Ramos (cell line): ENCODE results near the gene SLC39A11.

ENCODE experiments used
- in situ Hi-C: fragments of 300-500 bp; cut with MboI; formaldehyde crosslinking; loops from one replicate; pipeline ENCODE4 v1.14.3; 2022; ENCODE audit warnings: low sequenced_read_pairs; ENCODE audit not compliant: unreplicated experiment

SLC39A11 gene

GRCh38 chr17:72734613-72735012 lies 357.9 kb downstream of the SLC39A11 start:
- in situ Hi-C loops, result no loop called here

DNA sequence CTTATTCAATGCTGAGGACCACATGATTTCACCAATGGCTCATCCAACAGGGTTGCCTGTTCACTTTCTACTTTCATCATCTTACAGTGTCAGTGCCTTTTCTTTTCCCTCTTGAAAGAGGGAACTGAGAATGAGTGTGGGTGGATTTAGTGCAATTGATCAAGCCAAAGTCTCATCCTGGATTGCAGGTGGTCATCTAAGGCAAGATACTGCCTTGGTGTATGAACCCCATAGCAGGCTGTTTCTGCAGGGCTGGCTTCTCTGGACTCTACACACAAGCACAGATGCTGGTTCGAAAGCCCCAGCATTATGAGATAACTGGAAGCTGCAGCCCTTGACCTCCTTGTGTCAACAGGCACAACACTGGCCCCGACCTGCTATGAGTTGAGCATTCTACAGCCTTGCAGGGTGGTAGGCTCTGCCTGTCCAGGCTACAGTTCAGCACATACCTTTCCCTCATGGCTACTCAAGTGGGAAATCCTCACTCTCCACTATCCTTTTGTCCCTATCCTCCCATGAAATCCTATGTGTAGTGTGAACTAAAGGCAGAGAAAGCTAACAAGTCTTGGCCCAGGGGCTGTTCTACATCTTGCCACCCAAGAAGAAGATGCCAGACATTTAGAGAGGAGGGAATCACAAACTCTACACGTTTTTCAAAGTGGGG lies 358.7 kb downstream of the SLC39A11 start:
- in situ Hi-C loops, result no loop called here

DNA sequence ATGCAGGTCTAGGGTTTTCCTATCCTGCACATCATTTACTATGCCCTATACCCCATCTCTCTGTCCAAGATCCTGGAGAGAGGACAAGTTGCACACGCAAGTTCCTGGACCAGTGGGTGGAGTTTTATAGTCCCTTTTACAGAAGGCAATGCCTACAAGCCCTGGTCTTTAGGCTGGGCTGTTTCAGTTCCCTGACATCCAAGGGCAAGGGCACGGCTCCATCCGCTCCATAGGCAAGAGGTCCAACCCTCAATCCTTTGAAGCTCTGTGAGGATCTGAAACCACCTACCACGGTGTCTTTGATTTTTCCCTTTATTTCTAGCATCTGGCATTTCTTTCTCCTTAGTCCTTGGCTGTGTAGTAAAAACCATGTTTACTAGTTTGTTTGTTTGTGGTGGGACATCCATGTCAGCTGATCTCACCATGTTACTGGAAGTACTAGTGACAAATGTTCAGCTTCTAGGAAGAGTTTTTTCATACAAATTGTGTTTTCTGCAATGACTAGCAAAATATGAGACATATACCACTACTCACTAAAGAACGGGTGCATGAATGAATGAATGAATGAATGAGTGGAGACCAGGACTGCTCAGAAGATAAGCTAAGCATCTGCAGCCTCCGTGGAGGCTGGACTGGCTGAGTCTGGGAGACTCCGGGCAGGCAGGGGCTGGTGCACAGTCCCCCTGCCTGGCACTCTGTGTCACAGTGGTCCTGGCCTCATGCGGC lies 359.4 kb downstream of the SLC39A11 start:
- in situ Hi-C loops, result no loop called here

- in situ Hi-C loops, result no loop called here
Measured at GRCh38 chr17:72730077-72730476, 362.4 kb downstream of the SLC39A11 start.

DNA sequence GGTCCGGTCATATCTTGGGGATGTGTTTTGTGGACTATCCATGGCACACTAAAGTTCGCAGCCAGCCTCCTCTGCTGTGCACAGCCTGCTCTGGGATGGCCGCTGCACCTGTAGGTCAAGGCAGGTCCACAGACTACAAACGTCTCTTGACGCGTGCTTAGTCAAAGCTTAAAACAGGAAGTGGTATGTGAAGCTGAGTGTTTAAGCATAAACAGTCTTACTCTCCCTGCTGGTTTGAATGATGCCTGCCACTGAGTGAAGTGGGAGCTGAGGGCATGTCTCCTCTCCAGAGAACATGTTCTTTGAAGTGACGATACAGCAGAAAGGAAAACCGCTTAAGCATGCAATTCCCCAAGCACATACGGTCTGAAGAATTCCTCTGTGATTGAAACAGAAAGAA lies 365.6 kb downstream of the SLC39A11 start:
- in situ Hi-C loops, result loop anchor here (5.0 to 10.0 kb wide), 2 partner anchors 428 to 640 kb away; no protein-coding TSS in a partner anchor

- in situ Hi-C loops, result loop anchor here (5.0 to 10.0 kb wide), 2 partner anchors 429 to 642 kb away; no protein-coding TSS in a partner anchor
Measured at GRCh38 chr17:72725433-72726068, 366.9 kb downstream of the SLC39A11 start.

DNA sequence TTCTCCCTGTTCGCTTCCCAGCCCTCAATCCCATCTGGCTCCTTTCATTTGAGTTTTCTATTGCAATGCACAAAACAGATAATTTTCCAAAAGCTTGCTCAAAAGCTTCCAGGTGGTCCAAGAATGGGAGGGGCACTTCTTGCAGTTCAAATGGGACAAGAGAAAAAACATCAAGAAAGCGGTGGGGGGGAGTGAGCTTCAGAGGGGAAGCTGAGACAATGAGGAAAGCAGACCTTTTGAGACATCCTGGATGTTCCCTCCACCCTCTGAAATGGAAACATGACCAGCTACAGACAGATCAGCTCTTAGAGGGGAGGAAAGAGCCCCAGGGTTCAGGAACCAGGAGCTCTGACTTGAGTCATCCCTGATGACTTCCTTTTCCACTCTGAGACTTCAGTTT lies 368.2 kb downstream of the SLC39A11 start:
- in situ Hi-C loops, result loop anchor here (10.0 kb wide), 1 partner anchor 431 kb away; no protein-coding TSS in a partner anchor

DNA sequence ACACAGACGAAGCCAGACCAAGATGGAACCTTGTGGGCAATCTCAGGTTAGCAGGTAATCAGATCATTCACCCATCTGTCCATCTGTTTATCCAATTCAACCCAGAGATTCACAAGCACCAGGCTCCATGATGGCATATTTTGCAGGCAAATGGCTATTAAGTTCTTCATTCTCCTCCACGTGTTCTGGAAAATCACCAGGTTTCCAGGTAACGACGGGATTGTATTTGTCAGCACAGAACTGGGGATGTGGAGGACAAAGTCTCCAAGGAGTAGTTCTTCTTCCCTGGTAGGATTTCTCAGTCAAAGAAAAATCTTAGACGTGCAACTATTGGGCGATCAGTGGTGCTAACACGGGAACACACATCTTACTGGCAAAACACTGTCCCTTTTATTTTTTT lies 368.8 kb downstream of the SLC39A11 start:
- in situ Hi-C loops, result loop anchor here (10.0 kb wide), 1 partner anchor 431 kb away; no protein-coding TSS in a partner anchor

DNA sequence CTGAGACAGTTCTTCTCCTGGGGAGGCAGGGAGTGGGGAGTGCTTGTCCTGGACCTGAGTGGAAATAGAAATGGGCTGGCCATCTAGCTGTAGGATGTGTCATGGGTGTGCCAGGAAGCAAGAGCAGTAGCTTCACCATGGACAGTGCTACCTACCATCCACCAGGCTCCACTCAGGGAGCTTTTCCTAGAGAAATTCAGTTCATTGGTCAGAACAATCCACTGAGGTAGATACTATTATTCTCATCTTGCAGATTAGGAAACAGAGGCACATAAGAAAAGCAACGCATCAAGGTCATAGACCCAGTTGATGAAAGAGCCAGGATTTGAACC lies 372.0 kb downstream of the SLC39A11 start:
- in situ Hi-C loops, result loop anchor here (10.0 kb wide), 1 partner anchor 434 kb away; no protein-coding TSS in a partner anchor

DNA sequence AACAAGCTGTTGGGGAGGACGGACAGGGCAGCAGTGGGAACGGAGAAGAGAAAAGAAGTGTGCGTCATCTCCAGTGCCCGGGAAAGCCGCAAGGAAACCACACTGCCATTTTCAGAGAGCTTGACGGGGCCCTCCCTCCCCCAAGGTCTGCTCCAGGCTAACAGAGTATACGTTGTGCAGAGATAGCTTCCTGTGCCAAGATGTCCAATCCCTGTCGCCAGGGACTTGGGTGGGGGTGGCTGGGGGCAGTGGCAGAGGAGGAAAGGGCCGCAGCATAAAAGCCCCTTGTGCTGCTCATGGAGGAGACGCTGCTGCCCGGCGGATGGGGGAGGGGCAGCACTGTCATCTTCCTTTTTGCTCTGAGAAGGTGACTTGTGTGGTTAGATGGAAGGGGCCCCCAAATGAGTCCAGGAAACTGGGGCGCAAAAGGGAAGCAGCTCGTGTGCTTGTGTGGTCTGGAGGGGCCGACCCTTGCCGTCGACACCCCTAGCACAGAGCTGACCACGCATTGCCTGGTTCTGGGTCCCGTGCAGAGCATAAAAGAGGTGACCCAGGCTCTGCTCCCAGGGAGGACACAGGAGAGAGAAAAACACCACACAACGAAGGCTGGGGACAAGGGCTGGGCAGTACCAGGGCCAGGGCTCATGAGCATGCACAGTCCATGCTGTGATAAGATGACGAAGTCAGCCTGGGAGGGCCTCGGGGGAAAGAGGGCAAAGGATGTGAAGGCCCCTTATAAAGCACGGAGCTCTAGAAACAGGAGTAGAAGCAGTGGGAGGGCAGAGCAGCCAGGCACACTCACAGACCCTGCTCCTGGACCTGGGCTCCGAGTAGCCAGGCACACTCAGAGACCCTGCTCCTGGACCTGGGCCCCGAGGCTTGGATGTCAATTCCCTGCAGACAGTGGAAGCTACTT lies 372.7 kb downstream of the SLC39A11 start:
- in situ Hi-C loops, result loop anchor here (10.0 kb wide), 1 partner anchor 435 kb away; no protein-coding TSS in a partner anchor

GRCh38 chr17:72719206-72719577 lies 373.3 kb downstream of the SLC39A11 start:
- in situ Hi-C loops, result no loop called here

- in situ Hi-C loops, result no loop called here
Measured at GRCh38 chr17:72717676-72718075, 374.8 kb downstream of the SLC39A11 start.

- in situ Hi-C loops, result no loop called here
Measured at GRCh38 chr17:72717276-72717675, 375.2 kb downstream of the SLC39A11 start.

DNA sequence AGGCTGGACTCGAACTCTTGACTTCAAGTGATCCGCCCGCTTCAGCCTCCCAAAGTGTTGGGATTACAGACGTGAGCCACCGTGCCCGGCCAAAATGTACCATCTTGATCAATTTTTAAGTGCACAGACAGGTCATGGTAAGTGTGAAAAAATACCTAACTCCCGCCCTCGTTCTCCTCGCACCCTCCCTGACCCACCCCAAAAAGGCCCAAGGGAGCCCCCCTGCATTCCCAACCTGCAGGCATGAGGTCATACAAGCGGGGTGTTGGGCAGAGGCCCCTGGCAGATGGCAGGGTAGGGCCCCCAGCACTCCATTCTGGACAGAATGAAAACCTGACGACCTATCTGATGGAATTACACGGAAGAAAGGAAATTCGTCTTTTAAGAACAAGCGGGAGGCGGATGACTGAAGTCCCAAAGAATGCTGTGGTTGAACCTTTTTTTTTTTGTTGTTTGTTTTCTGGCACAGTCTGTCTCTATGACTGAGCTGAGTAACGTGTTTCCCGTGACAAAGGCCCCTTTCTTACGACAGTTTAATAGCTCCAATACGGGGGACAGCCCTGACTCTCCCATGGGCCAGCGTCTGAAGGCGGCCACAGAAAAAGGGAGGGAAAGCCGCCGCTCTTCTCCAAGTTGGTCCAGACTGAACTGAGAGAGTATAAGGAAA lies 376.4 kb downstream of the SLC39A11 start:
- in situ Hi-C loops, result no loop called here

- in situ Hi-C loops, result no loop called here
Measured at GRCh38 chr17:72714357-72714966, 378.0 kb downstream of the SLC39A11 start.

DNA sequence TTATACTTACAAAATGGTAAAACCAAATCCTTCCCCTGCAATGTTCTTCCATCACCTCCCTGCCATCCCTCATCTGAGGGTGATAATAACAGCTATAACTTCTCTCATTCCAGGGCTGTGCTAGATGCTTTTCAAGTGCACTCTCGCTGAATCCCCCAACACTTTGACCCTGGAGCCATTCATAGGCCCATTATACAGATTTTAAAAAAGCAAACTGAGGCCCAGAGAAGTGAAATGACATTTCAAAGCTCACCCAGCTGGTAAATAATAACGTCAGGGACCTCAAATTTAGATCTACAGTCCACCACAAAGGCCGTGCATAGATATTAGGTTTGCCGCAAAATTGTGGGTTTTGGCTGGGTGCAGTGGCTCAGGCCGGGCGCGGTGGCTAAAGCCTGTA lies 378.8 kb downstream of the SLC39A11 start:
- in situ Hi-C loops, result no loop called here

GRCh38 chr17:72711521-72712310 lies 380.8 kb downstream of the SLC39A11 start:
- in situ Hi-C loops, result no loop called here

DNA sequence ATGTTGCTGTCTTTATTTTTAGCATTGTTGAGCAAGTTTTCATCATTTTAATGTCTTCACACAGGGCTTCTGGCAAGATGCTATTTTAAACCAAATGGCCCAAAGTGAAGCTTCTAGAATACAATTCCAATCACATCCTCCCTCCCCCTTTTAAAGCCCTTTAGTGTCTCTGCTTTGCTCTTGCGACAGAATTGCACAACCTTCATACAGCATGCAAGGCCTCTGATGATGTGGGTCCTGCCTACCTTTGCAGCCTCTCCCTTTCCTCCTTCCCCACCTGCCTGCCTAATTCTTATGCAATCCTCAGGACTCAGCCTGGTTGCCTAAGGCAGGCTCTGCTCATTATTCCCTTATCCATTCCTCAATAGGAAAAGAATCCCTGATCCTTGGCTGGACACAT lies 381.7 kb downstream of the SLC39A11 start:
- in situ Hi-C loops, result no loop called here
